ENCODE measurements around the gene SYNDIG1.

SYNDIG1 gene

DNA sequence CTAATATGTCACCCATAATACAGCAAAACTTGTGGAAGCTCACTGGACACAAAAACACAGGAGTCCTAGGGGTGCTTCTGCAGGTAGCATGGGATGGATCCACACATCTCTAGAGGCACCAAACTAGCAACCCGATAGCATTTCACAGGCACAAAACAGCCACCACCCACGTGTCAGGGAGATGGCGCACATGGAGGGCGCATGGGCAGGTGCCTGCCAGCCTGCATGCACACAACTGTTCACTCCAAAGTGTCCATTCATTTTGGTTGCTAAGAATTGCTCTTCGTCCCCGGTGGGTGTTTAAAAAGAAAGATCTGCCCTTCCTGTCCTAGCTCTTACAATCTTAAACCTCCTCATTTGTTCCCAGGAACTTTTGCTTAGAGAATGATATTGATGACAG, 171.3 kb downstream of the SYNDIG1 start:
- DNase-seq, result no peak

GRCh38 chr20:24643731-24644626, 174.6 kb downstream of the SYNDIG1 start:
- no peak for DNase-seq

GRCh38 chr20:24646321-24646720, 176.9 kb downstream of the SYNDIG1 start:
- no peak for DNase-seq

- no peak for DNase-seq
These were observed 178.3 kb downstream of the SYNDIG1 start for GRCh38 chr20:24647713-24648112.

- no peak for DNase-seq
These were observed 179.1 kb downstream of the SYNDIG1 start for GRCh38 chr20:24648481-24648880.

DNA sequence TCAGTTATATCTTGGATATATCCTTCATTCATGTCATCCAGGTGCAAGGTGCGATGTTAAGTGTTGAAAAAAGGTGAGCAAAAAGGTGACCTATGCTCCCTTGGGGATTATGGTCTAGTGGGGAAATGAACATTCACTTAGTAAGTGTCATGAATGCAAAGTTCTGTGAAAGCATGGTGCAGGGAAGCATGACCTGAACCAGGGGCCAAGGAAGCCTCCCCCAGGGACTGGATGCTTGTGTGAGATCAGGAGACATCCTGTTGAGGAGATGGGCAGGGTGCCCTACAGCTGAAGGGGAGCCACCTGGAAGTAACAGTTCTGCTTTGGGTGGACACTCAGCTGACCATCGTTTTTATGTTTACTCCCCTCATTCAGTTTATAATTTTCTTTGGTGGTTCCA, 179.5 kb downstream of the SYNDIG1 start:
- DNase-seq, result no peak

DNA sequence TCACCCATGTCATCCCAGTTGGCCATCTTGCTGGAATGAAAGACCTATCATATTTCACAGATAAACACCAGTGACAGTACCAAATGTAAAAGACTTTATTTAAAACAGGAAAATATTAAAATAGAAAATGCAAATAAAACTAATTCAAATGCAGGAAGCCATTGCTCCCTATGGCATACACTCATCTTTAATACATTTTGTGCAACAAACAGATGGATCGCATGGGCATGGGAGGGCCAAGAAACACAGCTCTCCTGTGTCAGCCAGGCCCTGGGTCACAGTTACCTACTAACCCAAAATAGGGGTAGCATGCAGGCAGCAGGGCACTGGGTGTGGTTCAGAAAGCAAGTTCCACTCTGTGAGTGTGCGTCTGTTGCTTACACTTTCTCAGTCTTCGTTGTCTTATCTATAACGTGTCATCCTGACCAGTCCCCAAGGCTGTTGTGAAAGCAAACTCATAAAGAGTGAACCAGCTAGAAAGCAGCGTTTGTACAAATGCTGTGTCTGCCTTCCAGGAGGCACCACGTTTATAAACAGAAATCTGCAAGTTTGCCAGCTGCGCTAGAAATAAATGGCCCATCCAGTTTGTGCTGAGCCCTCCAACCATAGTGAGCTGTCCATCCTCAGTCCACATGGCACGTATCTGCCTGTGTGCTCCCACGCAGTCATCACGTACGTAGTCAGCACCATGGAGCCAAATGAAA, 180.5 kb downstream of the SYNDIG1 start:
- DNase-seq, result no peak

DNA sequence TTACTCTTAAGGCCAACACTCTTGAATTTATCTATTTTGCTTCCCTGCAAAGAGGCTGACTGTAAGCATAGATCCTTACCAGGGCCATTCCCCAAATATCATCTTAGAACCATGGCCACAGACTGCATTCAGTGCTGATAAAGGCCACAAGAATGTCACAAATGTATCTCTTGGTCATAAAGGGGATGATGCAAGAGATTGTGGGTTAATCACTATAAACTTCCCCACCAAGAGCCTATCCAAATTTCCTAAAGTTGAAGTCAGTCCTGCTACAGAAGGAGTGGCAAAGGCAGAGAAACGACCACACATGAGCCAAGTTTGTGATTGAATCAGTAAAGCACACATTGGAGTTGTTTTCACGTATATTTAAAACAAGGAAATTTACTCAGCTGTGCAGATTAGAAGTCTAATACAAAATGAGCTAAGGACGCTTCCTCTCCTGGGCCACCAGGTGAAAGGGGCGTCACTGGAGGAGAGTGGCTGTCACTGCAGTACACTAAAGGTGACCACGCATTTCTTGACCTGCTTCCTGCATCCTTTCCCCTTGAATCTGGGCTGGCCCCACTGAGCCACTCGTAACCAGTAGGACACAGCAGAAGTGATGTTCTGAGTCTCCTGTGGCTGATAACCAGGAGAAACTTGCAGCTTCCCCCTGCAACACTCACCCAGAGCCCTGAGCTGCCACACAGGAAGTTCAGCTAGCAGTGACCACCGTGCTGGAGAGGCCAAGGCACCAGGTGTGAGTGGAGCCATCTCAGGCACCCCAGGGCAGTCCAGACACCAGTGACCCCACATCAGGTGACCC, 181.9 kb downstream of the SYNDIG1 start:
- DNase-seq, result no peak

DNA sequence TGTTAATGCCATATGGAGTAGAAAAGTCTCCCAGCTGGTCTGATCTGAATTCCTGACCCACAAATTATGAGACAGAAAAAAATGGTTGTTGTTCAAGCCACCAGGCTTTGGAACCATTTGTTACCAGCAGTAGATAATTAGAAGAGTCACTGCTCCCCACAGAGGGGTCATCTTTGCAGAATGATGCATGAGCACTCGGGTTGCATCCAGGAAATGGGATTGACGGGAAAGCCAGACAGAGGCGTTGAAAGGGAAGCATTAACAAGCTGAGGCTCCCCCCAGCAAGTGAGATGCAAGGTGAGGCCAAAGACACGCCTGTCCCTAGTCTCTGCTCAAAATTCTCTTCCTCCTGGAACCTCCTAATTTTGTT, 182.5 kb downstream of the SYNDIG1 start:
- DNase-seq, result no peak

GRCh38 chr20:24653306-24653705, 183.9 kb downstream of the SYNDIG1 start:
- DNase-seq, result no peak

GRCh38 chr20:24654425-24654824, 185.0 kb downstream of the SYNDIG1 start:
- no peak for DNase-seq

- no peak for DNase-seq
These were observed 187.0 kb downstream of the SYNDIG1 start for GRCh38 chr20:24656391-24656790.

GRCh38 chr20:24657196-24657595, 187.8 kb downstream of the SYNDIG1 start:
- DNase-seq, result no peak

DNA sequence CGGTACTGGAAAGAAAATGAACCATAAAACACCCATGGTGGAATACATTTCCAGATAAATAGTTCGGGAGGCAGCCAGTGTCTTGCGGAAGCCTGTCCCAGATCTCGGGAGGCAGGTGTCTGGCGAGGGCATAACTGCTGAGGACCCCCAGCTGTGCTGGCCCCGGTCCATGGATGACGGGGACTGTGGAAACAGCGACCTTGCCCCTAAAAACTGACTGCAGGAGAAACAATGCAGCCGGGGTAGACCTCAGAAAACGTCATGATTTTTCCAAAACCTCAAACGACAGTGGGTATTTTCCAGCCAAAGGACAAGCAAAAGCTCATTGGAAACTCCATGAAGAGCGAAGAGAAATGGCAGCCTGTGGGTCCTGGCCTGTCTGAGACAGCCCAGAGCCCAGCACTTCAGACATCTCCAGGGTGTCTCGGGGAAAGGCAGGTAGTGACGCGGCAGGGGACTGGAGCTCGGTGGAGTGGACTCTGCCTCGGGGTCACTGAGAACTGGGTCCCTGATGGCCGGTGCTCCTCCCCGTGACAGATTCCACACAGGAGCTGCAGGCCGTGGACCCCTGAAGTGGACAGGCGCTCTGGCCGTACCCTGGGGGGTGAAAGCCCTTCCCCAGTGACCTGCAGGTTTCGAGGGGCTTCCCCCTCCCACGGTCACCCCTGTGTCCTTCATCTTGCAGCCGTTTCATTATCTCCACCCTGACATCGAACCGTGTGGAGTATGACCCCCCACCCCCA, 188.6 kb downstream of the SYNDIG1 start:
- DNase-seq, result no peak

DNA sequence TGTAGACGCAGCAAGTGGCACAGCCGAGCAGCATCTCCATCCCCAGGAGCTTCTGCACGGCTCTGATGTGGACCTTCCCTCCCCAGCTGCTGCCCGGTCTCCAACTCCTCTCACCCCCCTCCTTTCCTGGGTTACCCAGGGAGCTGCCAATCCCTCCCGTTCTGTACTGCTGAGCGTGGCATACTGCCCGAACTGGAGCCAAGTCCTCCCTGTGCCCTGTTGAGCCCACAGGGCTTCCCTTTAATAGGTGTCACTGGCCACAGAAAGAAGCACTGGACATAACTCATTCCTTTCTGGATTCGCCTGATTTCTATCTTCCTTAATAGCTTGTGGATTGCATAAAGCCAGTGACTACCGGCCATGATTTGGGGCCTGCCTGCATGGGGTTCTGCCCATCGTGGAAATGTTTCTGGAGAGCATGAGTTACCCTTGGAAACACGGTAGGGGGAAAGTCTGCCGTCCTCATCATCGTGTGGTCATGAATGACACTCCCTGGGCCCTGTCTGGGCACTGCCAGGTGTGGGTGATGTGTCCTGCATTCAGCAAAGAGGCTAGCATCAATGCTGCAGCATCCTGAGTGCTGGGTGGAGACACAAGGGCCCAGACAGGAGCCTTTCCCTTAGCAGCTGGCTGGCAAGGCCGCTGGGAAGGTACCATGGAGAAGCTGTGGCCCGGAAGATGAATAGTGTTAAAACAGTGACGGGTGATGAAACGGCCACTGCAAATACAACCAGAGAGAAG, 189.7 kb downstream of the SYNDIG1 start:
- no peak for DNase-seq

DNA sequence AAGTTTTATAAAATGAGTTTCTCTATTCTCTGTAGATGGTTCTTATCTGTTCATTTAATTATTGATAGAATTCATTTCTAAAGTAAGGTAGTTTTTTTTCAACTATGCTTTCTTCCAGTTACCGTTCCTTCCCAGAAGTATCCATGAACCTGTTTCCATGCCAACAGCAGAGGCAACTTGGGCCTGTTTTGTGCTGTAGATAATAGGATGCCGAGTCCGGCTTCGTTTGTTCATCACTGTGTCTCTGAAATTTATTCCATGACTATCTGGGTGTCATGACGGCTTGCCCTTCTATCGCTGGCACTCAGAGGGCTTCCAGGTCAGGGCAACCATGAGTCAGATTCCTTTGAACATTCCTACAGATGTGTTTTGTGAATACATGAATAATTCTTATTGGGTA, 190.4 kb downstream of the SYNDIG1 start:
- DNase-seq, result no peak

DNA sequence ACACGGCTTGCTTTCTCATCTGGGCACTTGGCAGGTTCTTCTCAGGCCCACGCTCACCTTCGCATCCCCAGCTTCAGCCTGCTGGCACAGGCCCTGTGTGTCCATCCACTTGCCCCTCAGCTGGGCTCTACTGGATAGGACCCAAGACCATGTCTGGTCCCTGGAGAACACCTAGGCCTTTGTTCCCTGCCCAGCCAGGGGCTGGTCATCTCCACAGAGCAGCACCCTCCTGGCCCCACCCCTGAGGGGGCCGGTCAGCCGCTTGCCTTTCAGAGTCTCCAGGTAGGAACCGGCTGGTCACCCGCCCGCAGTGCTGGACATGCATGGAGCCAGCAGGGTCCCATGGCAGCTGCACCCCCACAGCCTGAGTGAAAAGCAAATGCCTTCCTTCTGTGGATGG, 191.2 kb downstream of the SYNDIG1 start:
- DNase-seq, result no peak

- no peak for DNase-seq
These were observed 191.8 kb downstream of the SYNDIG1 start for GRCh38 chr20:24661255-24661654.

- DNase-seq, result no peak
These were observed 192.9 kb downstream of the SYNDIG1 start for GRCh38 chr20:24662322-24662721.

DNA sequence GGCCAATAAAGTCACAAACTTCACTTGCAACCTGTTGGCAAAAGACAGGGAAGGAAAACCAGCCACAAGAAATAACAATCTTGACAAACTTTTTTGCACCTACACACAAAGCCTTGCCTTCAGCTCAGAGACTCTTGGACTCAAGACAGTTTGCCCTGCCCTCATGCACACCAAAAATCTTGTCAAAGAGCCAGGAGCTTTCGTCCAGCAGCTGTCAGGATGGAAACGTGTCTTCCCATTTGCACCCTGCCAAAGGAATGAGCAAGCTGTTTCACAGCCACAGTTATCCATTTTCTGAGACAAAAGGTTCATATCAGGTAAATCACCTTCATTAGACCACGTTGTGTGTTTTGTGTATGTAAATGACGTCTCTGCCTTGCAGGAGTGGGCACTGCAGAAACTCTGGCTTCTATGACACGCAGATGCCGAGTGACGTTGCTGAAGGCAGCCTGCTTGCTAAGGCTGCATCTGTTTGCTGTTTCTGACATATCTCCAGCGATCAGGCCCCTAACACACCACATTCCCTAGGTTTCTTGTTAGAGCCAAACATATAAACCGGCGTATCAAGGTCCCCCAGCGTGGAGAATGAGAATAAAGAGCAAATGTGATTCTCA, 193.4 kb downstream of the SYNDIG1 start:
- no peak for DNase-seq

GRCh38 chr20:24663496-24663895, 194.1 kb downstream of the SYNDIG1 start:
- DNase-seq, result no peak
